Measurements from ENCODE around the gene SERPINA3.
"Not testable (repeated sequence)": the region's sequence is repeated elsewhere in the genome, so short reads cannot be mapped to it uniquely, and the experiment has no call there.

SERPINA3 gene

DNA sequence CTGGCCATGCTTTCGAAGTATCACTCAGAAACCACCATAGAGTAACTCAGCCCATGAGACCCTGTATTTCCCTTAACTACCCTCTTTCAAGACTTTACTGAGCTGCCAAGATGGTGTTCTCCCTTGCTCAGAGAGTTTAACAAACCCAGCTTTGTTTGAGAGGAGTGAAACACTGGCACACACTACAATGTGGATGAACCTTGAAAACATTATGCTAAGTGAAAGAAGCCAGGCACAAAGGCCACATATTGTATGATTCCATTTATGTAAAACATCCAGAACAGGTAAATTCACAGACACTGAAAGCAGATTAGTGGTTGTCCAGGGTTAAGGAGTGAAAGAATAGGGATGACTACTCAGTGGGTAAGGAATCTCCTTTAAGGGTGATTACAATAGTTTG lies 18.9 kb downstream of the SERPINA3 start:
- no peak for DNase-seq (ENCODE audit: extremely low read depth in 1 of 2, low read depth in 1 of 2)

DNA sequence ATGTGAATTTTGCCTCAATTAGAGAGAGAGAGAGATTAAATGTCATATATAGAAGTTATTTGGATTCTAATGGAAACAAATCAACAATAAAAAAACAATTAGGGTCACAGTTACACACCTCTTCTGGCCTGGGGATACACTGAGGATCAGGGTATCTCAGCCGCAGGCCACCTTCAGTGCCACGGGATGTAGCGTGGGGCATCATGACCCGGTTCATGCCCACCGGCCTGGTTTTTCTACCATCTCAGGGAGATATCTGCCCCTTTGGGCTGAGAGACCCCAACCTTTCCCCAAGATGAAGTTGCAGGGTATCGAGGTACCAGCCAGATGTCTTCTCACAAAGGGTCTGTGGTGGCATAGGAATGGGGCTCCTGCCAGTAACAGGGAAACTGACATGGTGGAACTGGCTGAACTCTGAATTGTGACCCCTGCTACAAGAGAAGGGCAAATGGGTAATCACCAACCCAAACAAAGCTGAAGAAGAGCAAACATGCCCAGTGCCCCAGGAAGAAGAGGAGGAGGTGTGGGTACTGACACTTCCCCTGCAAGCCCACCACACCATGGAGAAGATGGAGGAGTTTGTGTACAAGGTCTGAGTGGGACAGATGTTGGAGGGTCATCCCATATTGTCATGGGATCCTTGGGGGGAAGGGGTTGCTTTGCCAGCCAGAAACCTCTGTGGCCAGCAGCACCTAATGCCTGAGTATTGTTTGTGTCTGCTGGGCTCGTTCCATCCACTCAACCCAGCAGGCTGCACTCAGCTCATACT lies 19.5 kb downstream of the SERPINA3 start:
- DNase-seq (ENCODE audit: extremely low read depth in 1 of 2, low read depth in 1 of 2): no peak

DNA sequence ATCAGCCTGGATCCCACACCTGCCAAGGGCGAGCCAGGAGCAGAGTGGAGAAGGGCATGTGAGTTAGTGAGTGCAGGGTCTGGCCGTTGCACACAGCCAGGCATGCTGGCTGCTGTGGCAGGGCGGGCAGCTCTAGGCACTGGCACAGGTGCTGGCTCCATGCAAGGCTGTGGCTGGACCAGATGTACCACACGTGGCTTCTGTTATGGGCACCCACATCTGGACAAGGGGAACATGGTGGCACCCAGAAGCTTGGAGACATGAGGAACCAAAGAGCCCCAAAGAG lies 20.1 kb downstream of the SERPINA3 start:
- no peak for DNase-seq (ENCODE audit: extremely low read depth in 1 of 2, low read depth in 1 of 2)

- no peak for DNase-seq (ENCODE audit: extremely low read depth in 1 of 2, low read depth in 1 of 2)
Measured at GRCh38 chr14:94633121-94633520, 20.9 kb downstream of the SERPINA3 start.

DNA sequence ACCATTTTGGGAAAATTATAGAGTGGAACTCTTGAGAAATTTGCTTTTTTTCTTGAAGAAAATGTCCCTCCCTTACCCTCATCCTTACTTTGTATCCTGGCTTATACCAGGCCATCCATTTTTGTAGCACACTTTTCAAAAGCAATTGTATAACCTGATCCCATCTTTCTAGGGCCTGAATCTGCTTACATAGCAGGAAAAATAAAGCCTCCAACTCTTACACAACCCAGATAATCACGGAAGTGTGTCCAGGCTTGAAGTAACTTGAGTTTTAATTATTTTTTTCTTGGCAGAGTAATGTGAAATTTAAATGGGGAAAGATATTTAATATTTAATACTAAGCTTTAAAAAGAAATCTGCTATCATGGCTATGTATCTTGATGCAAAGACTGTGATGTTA lies 23.0 kb downstream of the SERPINA3 start:
- no peak for DNase-seq (ENCODE audit: extremely low read depth in 1 of 2, low read depth in 1 of 2)

DNA sequence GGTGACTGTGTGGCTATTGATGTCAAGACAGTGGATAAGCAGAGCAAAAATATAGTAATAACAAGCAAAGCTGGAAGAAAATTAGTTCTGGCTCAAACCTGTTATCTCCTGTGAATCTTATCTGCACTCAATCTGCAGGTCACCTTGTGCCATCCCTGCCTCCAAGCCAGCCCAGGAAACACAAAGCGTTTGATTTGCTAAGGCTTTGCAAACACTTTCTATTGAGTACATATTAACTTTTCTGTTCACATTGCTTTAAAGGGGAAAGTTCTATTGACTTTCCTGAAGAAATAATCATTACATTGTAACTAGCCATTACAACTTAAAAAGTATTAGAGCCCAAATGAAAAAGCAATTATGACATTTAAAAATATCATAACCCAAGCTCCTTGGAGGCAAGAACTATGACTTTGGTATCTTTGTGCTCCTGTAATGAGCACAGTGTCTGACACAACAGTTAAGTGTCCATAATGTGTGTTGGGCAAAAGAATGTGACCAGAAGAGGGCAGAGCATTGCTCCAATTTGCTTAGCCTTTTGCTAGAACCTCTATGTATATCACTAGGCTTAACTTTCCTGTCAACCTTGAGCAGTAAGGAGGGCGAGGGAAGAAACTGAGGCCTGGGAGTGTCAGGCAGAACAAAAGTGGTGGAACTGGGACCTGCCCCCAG lies 24.7 kb downstream of the SERPINA3 start:
- no peak for DNase-seq (ENCODE audit: extremely low read depth in 1 of 2, low read depth in 1 of 2)

- not testable (repeated sequence) for DNase-seq (ENCODE audit: extremely low read depth in 1 of 2, low read depth in 1 of 2)
Measured at GRCh38 chr14:94637814-94638213, 25.6 kb downstream of the SERPINA3 start.

- DNase-seq (ENCODE audit: extremely low read depth in 1 of 2, low read depth in 1 of 2): no peak
Measured at GRCh38 chr14:94638339-94638738, 26.1 kb downstream of the SERPINA3 start.

DNA sequence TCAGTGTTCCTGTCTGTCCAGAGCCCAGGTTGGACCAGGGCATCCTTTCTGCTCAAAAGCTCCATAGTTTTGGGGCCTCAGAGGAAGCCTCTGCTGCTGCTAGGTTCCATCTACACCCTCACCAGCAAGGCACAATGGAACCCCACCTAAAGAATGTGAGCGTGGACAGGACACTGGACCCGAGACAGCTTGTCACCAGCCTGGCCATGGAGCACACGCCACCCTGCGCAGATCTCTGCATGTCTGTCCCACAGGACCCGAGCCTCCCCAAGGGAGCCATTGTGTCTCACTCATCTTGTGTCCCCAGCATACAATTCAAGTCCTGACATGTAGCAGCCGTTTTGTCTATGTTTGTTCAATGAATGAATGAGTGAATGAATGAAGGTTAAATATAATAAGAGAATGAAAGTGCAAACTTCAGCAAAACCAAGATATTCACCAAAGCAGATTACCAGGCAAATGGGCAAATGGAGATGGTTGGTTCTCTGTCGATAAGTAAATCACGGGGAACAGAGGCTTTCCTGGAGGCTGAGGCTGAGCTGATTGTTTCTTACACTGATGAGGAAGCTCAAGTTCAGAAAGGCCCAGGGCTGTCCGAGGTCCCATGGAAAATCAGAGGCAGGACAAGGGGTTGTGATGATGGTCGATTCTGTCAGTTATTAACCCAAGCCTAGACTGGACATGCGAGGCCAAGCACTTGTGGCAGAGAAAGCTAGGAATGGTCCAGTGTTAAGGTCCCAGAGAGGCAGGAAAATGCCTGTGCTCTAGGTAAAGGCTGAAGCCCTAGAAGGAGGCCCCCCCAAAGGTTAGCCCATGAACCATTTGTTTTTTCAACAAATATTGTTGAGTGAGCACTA lies 27.0 kb downstream of the SERPINA3 start:
- no peak for DNase-seq (ENCODE audit: extremely low read depth in 1 of 2, low read depth in 1 of 2)

- DNase-seq (ENCODE audit: extremely low read depth in 1 of 2, low read depth in 1 of 2): no peak
Measured at GRCh38 chr14:94640721-94641631, 28.8 kb downstream of the SERPINA3 start.

GRCh38 chr14:94641632-94641955 lies 29.4 kb downstream of the SERPINA3 start:
- DNase-seq (ENCODE audit: extremely low read depth in 1 of 2, low read depth in 1 of 2): no peak

DNA sequence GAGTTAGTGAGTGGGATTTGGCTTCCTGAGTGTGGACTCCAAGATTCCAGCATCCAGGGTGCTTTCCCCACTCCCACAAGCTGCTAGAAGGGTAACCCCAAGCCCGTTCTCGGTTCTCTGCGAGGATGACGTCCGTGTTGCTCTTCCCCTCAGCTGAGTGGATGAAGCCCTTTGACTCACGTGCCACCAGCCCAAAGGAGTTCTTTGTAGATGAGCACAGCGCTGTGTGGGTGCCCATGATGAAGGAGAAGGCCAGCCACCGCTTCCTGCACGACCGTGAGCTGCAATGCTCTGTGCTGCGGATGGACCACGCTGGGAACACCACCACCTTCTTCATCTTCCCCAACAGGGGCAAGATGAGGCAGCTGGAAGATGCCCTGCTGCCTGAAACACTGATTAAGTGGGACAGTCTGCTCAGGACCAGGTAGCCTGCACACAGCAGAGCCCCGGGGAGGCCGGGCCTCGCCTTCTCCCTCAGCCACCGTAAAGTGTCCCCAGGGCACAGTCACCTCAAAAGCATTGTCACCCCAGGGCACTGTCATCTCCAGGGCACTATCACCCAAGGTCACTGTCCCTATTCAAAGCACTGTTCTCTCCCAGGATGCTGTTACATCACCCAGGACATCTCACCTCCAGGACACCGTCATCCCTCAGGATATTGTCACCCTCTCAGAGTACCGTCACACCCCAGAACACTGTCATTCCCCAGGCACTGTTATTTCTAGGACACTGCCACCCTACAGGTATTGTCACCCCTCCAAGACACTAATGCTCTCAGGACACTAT lies 31.3 kb downstream of the SERPINA3 start:
- no peak for DNase-seq (ENCODE audit: extremely low read depth in 1 of 2, low read depth in 1 of 2)

GRCh38 chr14:94644102-94644535 lies 31.9 kb downstream of the SERPINA3 start:
- DNase-seq (ENCODE audit: extremely low read depth in 1 of 2, low read depth in 1 of 2): no peak

GRCh38 chr14:94646066-94646465 lies 33.9 kb downstream of the SERPINA3 start:
- no peak for DNase-seq (ENCODE audit: extremely low read depth in 1 of 2, low read depth in 1 of 2)

DNA sequence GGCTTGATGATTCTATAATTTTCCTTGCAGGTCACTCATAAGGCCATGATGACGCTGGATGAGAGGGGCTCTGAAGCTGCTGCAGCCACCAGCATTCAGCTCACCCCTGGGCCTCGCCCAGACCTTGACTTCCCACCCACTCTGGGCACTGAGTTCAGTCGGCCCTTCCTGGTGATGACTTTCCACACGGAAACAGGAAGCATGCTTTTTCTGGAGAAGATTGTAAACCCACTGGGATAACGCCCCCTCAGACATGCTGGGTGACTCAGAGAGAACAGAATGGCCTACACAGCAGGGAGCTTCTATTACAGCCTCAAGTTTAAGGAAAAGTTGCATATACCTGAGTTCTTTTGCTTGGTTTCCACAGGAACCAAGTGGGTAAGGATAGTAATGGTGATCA lies 34.3 kb downstream of the SERPINA3 start:
- no peak for DNase-seq (ENCODE audit: extremely low read depth in 1 of 2, low read depth in 1 of 2)

- DNase-seq (ENCODE audit: extremely low read depth in 1 of 2, low read depth in 1 of 2): no peak
Measured at GRCh38 chr14:94648801-94649200, 36.6 kb downstream of the SERPINA3 start.

DNA sequence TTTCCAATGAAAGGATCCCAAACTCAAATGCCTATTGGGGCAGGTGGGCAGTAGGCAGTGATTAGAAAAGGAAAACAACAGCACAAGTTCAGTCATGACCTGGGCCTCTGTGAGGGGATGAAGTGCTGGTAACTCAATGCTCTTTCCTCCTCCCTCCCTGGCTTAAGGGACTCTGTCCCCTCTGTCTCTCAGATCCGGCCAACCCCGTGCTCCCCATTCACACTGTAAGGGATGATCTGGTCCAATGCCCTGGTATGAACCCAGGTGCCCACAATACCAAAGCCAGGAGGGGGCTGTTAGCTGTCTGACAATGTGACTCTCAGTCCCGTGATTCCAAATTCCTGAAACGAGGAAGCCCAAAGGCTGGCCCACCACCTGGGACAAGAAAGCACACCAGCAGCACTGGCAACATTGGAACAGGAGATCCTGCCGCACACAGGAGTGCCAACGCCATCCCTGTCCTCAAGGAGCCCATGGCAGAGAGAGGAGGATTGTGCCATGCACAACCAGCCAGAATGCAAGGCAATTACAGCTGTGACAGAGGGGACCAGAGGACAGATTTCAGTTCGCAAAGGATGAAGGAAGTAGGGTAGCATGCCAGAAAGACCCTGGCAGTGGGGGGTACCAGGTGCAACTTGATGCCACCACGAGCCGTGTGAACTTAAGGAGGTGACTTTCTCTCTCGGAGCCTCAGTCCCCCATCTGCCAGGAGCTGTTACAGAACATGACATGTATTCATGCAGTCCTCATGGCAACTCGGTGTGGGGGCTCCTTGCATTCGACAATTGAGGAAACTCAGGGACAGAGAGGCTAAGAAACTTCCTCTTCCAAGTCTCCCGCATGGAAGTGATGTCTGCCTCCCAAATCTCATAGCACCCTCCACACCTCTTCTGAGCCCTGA lies 37.6 kb downstream of the SERPINA3 start:
- no peak for DNase-seq (ENCODE audit: extremely low read depth in 1 of 2, low read depth in 1 of 2)

DNA sequence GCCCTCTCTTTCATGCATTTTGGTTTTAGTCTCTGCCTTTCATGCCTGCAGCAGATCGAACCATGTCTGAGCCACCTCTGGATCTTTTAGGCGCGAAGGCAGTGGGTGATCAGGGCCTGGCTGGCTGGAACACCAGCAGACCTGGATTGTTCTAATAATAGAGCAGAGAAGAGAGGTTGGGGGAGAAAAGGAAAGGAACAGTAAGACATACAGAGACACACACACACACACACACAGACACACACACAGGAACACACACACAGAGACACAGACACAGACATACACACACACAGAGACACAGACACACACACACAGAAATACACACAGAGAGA lies 38.2 kb downstream of the SERPINA3 start:
- DNase-seq (ENCODE audit: extremely low read depth in 1 of 2, low read depth in 1 of 2): no peak

All from activated CD8-positive, alpha-beta memory T cell treated with anti-CD3 and anti-CD28 coated beads for 1 hour (primary cell).